CD4-positive, alpha-beta T cell treated with Interleukin-17A for 4 hours (primary cell): ENCODE data around the gene PCYOX1L.

Experiments used
- DNase-seq: peaks from one replicate; pipeline ENCODE4 v3.0.0-alpha.2; 2020; ENCODE audit warnings: mixed read lengths

PCYOX1L gene

DNA sequence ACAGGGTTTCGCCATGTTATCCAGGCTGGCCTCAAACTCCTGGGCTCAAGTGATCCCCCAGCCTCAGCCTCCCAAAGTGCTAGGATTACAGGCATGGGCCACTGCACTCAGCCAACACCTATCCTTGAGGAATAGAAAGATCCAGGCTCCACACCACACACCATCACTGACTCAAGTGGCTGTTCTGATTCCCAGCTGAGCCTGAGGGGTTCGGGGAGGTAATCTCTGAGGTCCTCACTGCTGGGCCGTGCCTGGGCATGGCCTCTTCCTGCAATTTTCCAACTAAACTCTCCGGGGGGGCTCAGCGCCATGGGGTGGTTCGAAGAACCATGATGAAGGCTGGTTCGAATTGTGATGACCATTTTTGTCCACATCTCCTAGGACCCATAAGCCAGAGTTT is 52.2 kb downstream of the PCYOX1L start:
- no peak for DNase-seq

- no peak for DNase-seq
Observed at GRCh38 chr5:149410721-149411432, 53.0 kb downstream of the PCYOX1L start.

DNA sequence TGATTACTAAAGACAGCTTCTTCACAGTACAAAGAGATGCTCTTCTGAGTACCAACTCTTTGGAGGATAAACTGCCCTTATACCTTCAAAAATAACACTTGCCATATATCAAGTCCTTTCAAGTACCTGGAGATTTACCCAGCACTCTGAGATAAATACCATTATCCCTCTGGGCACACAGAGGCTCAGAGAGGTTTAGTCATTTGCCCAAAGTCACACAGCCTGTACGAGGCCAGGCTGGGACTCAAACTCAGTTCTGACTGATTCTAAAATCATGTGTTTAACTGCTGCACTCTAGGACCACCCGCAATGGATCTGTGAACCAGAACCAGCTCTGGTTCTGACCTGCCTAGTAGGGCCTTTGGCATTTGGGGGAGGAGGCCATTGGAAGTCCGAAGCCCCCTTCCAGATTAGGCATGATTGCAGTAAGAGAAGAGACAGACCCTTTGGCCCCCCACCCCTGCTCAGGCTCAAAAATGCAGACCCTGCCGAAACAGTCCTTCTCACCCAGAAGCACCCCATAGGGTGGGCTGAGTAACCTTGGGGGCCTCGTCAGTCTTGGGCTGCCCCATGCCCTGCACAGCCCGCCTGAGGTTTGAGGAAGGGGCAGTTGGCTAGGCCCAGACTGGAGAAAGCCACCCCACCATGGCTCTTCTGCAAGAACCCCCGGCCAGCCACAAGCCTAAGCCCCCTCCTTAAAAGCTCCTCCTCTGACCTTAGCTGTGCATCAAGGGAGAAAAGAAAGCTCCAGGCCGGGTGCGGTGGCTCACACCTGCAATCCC is 54.1 kb downstream of the PCYOX1L start:
- no peak for DNase-seq

GRCh38 chr5:149412783-149413476 is 55.1 kb downstream of the PCYOX1L start:
- no peak for DNase-seq

DNA sequence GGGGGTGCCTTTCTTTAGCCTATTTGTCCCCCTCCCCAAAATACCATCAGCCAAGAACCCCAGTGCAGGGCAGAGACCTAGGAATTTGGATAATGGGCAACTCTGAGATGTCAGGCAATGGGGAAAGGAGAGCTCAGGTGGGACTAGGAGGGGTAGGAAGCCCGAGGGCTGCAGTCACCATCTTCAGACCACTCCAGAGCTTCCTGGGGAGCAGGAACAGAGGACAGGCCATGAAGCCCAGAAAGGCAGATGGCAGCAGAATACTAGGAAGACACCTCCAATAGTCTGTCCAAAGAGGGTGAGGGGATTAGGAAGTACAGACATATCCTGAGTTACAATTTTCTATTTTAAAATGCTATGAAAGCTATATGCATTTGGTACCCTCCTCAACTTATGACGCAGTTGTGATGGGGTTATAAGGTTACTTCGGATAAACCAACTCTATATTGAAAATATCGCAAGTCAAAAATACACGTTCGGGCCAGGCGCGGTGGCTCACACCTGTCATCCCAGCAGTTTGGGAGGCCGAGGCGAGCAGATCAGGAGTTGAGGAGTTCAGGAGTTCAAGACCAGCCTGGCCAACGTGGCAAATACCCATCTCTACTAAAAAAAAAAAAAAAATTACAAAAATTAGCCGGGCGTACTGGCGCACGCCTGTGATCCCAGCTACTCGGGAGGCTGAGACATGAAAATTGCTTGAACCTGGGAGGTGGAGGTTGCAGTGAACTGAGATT is 55.8 kb downstream of the PCYOX1L start:
- no peak for DNase-seq

DNA sequence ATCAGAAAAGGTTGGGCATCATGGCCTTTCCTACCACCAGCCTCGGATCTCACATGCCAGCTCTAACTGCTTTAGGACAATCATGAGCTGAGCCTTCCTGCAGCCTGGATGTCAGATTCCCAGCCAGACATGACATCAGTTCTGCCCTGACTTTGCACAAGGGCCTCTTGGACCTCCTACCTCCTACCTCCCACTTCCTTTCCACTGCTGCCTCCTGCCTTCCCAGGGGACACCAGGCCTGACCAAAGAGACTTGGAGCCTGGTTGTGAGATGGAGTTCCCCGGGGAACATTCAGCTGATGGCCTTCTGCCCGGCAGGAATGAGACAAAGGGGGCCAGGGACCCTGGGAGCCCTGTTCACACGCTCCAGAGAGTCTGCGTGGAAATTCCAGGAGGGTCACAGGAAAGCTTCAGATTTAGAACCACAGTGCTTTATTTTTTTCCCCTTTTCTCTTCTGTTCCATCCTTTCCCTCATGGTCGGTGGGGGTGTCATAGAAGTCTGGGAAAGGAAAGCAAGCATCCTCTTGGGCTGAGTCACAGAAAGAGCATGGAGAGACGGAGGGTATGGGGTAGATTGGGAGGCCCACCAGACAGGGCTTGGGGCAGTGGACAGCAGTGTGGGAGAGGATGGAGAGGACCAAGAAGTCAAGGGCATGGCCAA is 56.7 kb downstream of the PCYOX1L start:
- no peak for DNase-seq

- no peak for DNase-seq
Observed at GRCh38 chr5:149415066-149415967, 57.5 kb downstream of the PCYOX1L start.

DNA sequence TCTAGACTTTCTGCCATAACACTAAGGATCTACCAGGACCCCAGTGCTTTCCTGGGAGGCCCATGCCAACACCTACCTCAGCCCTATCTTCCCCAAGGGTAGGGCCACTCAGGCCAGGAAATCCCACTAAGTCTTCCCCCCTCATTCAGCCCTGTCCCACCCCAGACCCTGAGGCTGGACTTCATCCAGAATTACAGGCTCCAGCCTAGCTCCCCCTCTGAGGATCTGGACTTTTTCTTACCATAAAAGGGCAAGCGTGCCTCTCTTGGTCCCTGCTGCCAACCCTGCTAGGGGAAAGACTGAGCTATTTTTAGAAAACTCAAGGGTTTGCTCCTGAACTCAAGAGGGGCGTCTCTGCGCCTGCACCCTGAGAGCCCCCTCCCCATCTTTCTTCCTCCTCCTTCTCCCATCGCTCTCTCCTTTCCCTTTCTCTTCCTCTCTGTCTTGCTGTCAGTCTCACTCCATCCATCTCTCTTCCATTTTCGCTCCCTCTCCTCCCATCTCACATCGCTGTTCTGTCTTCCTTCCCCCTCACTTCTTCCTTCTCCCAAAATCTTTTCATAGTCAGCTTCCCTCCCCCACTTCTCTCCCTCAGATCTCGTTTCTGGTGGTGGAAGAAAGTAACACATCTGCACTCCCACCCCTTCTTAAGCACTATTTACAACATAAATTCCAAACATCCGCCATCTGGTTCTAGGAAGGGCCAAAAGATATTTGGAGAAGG is 59.3 kb downstream of the PCYOX1L start:
- DNase-seq = no peak

GRCh38 chr5:149417711-149418368 is 60.0 kb downstream of the PCYOX1L start:
- no peak for DNase-seq

GRCh38 chr5:149418910-149419531 is 61.2 kb downstream of the PCYOX1L start:
- no peak for DNase-seq
